ENCODE results near the gene RWDD3.

The RWDD3 gene

DNA sequence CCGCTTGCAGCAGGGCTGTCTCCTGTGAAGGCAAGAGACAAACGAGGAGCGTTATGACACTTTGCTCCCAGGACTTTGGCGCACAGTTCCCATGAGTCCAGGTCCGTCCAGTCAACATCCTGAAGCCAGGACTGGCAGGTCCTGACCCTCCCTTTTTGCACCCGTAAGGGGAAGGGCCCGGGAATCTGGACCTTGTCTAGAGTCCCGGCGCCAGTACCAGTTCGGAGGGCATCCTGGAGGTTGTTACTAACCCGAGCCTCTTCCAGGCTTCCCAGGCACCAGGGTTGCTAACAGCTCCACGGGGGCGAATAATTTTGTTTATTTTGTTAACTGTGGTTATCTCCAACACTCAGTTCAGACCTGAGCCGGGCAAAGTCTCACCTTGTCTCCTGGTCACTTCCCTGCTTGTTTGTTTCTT, 682 bp upstream of the RWDD3 start:
- Histone ChIP-seq H3K4me2 (ENCODE audit: low read length) (peak overlapping the region; percentile 92), H4K20me1 (ENCODE audit: control insufficient read depth, insufficient read depth, low read depth, low read length) (no peaks in the 10 kb centered on the region), H3K27me3 (ENCODE audit: control insufficient read depth, low read length) (peaks cover 12% of the 10 kb centered on the region), H3K9me3 (ENCODE audit: control insufficient read depth, insufficient read depth, low read length) (no peaks in the 10 kb centered on the region), H3K4me1 (ENCODE audit: control insufficient read depth, low read length) (peaks cover 9% of the 10 kb centered on the region), H3F3A (ENCODE audit: control insufficient read depth, insufficient read depth) (no peaks in the 10 kb centered on the region), H3K27ac (ENCODE audit: low read depth, low read length) (no peak overlapping the region), H3K9me2 (replicated peaks; ENCODE audit: control insufficient read depth, low read length) (no peaks in the 10 kb centered on the region), H3K36me3 (ENCODE audit: control insufficient read depth, low read length) (peaks cover 14% of the 10 kb centered on the region), H3K4me3 (ENCODE audit: low read length) (peak overlapping the region; percentile 92), H3K79me2 (ENCODE audit: control insufficient read depth, low read length) (peaks cover 33% of the 10 kb centered on the region)
- TF ChIP-seq CTCF (IDR thresholded peaks at IDR 0.05; ENCODE audit: low read depth, low read length, poor library complexity, severe bottlenecking): no peak
- TF ChIP-seq EZH2phosphoT487 (IDR thresholded peaks at IDR 0.05; ENCODE audit: borderline replicate concordance, low read length): no peak

GRCh38 chr1:95236784-95237575, 3.0 kb downstream of the RWDD3 start:
- 0 out of 2 replicates have a peak overlapping the region, but pooled peaks have one; percentile 19 for H3K4me2 ChIP-seq (ENCODE audit: low read length)
- H3K36me3 ChIP-seq (ENCODE audit: control insufficient read depth, low read length): peaks cover 44% of the 10 kb centered on the region
- H3K9me3 ChIP-seq (ENCODE audit: control insufficient read depth, insufficient read depth, low read length): no peaks in the 10 kb centered on the region
- TF ChIP-seq EZH2phosphoT487 (IDR thresholded peaks at IDR 0.05; ENCODE audit: borderline replicate concordance, low read length) (no peak), CTCF (IDR thresholded peaks at IDR 0.05; ENCODE audit: low read depth, low read length, poor library complexity, severe bottlenecking) (no peak)
- H4K20me1 ChIP-seq (ENCODE audit: control insufficient read depth, insufficient read depth, low read depth, low read length): no peaks in the 10 kb centered on the region
- H3K27me3 ChIP-seq (ENCODE audit: control insufficient read depth, low read length): 0 out of 2 replicates have a peak, but pooled peaks cover 3% of the 10 kb centered on the region
- no peak overlapping the region for H3K27ac ChIP-seq (ENCODE audit: low read depth, low read length)
- no peaks in the 10 kb centered on the region for H3K9me2 ChIP-seq (replicated peaks; ENCODE audit: control insufficient read depth, low read length)
- H3K79me2 ChIP-seq (ENCODE audit: control insufficient read depth, low read length): peaks cover 54% of the 10 kb centered on the region
- no peaks in the 10 kb centered on the region for H3F3A ChIP-seq (ENCODE audit: control insufficient read depth, insufficient read depth)
- H3K4me1 ChIP-seq (ENCODE audit: control insufficient read depth, low read length): peaks cover 9% of the 10 kb centered on the region
- no peak overlapping the region for H3K4me3 ChIP-seq (ENCODE audit: low read length)

DNA sequence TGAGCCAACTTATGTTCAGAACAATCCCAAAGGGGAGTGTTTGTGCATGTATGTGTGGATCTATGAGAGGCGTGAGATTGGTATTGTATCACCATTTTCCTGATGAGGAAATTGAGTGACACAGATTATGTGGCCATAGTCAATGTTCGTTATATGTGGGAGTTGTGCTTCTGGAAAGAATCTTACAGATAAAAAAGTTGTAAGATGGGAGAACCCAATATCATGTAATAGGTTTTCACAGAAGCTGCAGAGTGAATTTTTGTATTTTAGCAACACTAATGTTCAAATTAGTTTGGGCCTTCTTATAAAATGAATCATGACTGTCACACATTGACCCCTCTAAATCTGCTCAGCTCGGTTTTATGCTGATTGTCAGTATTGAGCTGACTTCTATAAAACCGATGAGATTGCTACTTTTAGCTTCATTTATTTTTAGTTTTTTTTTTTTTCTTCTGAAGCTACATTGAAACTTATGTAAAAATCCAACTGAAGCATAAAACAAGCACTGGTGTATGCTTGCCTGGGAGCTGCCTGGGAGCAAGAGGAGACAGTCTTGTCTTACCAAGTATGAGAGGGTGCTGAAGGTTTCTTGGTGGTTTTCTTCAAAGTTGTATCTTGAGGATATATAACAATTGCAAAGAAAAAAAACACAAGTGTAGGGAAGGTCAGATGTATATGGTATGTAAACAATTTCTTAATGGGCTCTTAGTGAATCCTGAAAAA, 4.1 kb downstream of the RWDD3 start:
- H3K9me3 ChIP-seq (ENCODE audit: control insufficient read depth, insufficient read depth, low read length): no peaks in the 10 kb centered on the region
- no peaks in the 10 kb centered on the region for H4K20me1 ChIP-seq (ENCODE audit: control insufficient read depth, insufficient read depth, low read depth, low read length)
- H3K27ac ChIP-seq (ENCODE audit: low read depth, low read length): no peak overlapping the region
- no peak overlapping the region for H3K4me3 ChIP-seq (ENCODE audit: low read length)
- no peaks in the 10 kb centered on the region for H3F3A ChIP-seq (ENCODE audit: control insufficient read depth, insufficient read depth)
- TF ChIP-seq CTCF (IDR thresholded peaks at IDR 0.05; ENCODE audit: low read depth, low read length, poor library complexity, severe bottlenecking): no peak
- TF ChIP-seq EZH2phosphoT487 (IDR thresholded peaks at IDR 0.05; ENCODE audit: borderline replicate concordance, low read length): no peak
- H3K4me2 ChIP-seq (ENCODE audit: low read length): no peak overlapping the region
- H3K27me3 ChIP-seq (ENCODE audit: control insufficient read depth, low read length): 0 out of 2 replicates have a peak, but pooled peaks cover 2% of the 10 kb centered on the region
- H3K4me1 ChIP-seq (ENCODE audit: control insufficient read depth, low read length): peaks cover 9% of the 10 kb centered on the region
- peaks cover 47% of the 10 kb centered on the region for H3K36me3 ChIP-seq (ENCODE audit: control insufficient read depth, low read length)
- H3K79me2 ChIP-seq (ENCODE audit: control insufficient read depth, low read length): peaks cover 54% of the 10 kb centered on the region
- no peaks in the 10 kb centered on the region for H3K9me2 ChIP-seq (replicated peaks; ENCODE audit: control insufficient read depth, low read length)

Data from DOHH2 (cell line).